Middle frontal gyrus (tissue), 1 donor: ENCODE measurements around the gene WDFY4.

Source experiments
- DNase-seq: peaks from one replicate; pipeline ENCODE4 v3.0.0-alpha.2; 2015; ENCODE audit warnings: low spot score; ENCODE audit errors: extremely low spot score

WDFY4 gene

DNA sequence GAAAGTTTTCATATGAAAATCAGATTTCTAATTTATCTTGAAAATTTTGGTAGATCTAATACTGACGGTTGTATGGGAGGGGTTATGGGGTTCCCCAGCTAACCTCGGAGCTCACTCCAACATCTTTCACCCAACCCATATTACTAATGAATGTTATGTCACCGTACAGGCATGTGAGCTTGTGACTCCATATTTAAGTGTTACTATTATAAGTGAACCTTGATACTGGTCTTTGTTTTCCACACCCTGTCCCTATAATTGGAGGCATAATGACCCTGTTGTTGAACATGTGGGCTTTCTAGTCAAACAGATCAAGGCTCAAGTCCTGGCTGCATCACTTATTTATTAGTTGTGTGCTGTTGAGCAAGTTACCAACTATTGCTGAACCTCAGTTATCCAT, 27.2 kb downstream of the WDFY4 start:
- DNase-seq = no peak

DNA sequence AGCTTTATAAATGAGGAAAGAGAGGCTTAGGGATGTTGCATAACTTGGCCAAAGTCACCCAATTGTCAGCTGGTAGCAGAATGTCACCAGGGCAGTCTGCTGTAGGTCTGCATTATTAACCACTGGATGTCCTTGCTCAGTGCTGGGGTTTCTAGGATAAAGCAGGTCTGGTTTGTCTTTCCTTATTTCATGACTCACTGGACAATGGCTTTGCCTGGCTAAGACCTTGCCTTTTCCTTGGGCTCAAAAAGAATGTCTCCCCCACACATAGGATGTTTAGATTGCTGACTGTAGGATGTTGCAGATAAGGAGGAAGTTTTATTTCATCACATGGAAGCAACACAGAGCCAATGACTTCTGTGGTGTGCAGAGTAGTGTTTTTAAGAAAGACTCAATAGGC, 29.4 kb downstream of the WDFY4 start:
- no peak for DNase-seq

DNA sequence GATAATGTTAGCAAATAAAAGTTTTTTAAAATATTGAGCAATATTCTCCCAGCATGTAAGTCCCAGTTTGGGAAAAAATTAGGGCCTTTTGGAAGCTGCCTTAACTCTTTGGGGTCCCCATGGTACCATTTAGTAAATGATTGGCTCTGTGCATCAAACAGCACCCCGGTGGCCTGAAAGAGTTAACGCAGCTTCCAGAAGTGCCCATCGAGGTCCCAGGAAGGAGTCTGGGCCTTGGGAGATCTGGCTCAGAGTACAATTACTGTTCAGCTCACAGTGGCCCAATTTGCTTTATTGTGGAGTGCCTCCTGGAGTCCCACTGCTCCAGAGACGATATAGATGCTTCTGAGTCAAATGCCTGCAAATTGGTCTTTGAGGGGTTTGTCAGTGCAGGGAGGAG, 31.7 kb downstream of the WDFY4 start:
- DNase-seq = no peak

DNA sequence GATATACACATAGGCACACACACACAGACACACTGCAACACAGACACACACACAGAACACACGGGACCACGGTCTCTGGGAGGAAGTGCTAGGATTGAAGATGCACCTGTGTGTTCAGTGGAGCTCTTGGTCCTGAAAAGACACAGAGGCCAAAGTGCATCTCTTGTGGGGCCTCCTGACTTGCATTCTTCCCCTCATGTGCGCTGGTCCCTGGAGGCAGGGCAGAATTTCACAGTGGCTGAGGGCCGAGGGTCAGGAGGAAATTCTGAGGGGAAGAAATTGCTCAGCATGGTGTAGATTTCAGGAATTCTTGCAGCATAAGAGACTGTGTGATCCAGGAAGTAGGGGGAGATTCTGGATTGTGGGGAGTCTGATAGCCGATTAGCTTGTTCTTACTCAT, 35.9 kb downstream of the WDFY4 start:
- DNase-seq = no peak

DNA sequence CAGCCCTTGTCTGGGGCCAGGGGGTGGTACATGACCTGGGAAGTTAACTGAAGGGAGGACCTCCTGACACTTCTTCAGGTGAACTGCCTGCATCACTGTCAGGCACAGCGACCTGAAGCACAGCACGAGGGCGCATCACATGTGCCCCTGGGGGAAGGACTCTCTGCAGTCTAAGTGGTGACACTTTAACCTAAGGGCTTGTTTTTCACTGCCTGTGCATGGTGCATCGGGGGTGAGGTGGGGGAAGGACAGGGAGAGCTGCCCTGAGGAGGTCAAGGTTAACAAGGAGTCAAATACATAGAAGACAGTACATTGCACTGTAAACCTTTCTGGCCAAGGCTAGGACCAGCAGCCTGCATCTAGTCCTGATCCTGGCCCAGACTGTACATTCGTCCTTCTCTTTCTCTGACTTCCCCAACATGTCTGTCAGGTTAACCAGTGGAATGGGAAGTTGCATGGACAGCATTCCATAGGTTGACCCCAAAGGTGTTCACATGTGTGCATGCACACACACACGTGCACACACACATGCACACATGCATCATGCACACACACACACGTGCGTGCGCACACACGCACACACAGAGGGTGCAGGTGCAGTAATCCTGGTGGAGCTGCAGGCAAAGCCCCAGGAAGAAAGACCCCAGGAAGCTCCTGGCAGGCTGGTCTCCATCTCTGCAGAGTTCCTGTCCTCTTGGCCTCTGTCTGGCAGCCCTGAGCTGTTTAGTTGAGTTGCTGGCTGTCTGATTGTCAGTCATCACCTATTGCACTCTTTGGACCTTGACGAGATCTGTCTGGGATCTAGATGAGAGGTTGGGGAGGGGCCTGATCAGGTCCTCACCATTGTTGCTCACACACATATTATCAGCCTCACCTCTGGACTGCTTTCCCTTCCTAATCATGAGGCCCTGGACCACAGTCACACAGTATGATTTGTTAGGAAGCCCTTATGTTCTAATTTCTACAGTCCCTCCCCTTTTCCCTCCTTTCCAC, 37.8 kb downstream of the WDFY4 start:
- DNase-seq = no peak

DNA sequence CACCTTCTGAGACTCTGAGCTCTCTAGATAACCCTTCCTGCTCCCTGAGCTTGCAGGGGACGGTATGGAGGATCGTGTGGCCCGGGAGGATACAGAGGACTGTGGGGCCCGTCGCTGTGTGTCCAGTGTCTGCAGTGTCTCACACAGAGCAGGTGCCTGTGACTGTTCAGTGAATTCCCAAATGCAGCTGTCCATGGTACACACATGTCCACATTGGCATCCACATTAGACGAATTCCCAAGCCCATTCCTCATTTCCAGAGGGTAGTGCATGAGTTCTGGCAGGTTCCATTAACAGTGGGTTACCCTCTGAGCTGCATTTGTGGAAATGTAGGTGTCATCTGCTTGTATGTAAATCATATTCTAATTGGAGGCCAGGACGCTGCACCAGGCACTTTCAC, 39.5 kb downstream of the WDFY4 start:
- DNase-seq = no peak

DNA sequence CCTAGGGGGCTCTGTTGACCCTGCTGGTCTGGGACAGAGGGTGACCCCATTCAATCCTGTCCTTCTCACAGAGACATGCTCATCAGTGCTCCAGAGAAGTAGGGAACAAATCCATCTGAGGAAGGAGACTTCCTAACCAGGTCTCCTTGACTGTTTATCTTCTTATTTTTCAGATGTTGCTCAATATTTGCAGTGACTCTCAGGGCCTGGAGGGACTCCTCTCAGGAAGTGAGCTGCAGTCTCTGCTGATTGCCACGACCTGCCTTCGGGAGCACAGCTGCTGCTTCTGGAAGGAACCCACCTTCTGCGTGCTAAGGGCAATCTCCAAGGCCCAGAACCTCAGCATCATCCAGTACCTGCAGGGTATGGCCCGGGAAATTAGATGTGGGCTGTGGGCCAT, 41.0 kb downstream of the WDFY4 start:
- no peak for DNase-seq

DNA sequence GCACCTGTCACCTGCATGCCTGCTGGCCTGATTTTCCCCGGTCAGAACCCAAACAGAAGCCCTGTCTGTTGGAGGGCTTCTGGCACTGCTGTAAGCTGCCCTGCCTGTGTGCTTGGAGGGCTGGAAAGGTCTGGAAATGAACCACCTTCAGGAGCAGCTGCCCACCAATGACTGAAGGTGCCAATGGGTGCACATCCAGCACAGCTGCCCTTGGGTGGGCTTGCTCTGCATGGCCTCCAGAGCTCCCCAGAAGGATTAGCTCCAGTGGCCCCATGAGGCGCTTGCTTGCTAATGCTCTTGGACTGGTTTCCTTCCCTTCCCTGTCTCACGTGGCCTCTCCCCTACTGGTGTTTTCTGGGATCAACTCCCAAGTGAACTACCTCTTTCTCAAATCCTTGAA, 43.2 kb downstream of the WDFY4 start:
- DNase-seq = no peak

DNA sequence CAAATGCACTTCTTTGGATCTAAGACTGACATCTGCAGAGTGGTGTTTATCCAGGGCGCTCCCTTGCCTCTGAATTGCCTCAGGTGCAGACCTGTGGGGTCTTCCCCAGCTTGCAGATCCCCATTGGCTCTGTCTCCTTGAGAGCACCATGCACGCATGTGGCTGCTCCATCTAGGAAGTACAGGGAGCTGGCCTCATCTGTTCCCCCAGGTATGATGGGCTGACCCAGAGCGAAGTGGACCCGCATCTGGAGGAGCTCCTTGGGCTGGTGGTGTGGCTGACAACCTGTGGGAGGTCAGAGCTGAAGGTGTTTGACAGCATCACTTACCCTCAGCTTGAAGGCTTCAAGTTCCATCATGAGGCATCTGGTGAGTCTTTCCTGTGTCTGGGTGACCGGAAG, 44.5 kb downstream of the WDFY4 start:
- DNase-seq = no peak

DNA sequence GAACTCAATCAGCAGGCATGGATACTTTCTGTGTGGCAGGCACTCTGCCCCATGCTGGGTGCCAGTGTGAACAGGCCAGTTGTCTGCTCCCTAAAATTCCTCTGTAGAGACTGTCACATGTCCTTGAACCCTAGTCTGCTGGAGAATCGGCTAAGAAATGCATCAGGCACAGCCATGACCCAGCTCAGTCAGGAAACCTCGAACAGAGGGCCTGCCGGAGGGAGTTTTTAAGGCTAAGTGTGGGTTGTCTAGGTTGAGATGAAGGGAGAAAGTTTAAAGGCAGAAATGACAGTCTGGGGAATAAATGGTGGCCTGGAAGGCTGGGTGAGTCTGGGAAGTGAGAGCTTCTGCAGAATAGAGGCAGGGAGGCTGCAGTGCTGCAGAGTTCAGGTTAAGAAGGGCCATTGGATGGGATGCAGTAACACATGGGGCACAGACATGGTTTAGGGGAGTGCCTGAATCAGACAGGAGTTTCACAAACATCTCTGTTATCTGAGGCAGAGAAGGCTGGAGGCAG, 45.3 kb downstream of the WDFY4 start:
- no peak for DNase-seq

DNA sequence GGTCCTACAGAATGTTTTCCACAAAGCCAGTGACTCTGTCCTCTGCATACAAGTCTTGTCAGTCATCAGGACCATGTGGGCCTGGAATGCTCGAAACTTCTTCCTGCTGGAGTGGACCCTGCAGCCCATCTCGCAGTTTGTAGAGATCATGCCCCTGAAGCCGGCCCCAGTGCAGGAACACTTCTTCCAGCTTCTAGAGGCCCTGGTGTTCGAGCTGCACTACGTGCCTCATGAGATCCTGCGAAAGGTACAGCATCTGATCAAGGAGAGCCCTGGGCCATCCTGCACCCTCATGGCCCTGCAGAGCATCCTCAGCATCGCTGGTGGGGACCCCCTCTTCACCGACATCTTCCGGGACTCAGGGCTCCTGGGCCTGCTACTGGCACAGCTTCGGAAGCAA, 46.5 kb downstream of the WDFY4 start:
- no peak for DNase-seq

DNA sequence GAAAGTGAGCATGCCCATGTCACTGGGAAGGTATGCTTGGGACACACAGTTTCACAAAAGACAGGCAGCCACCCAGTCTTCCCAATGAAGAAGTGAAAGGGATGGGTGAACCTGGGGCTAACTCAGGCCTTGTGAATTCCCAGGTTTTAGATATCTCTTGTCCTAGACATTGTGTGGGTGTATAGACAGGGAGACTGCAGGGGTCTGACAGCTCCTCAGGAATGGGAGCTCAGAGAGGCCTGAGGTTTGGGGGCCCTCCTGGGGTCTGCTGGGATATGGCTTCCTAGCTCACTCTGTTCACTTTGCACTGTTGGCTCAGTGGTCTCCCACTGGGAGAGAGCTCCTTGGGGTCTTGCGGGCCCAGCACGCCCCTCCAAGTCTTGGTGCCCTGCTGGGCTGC, 47.0 kb downstream of the WDFY4 start:
- no peak for DNase-seq

DNA sequence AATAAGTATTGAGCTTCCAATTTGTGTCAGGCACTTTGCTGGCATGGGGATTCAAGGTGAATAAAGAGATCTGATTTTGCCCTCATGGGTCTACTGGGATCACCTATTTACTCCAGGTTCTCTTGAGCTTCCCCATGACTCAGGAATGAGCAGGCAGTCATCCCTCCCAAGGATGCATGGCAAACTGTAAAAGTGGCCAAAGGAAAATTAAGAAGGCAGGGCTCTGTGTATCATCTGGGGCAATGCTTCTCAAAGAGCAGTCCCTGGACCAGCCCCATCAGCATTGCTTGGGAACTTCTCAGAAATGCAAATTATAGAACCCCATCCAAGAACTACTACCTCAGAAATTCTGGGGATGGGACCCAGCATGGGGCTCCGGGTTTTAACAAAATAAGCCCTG, 48.7 kb downstream of the WDFY4 start:
- DNase-seq = no peak

DNA sequence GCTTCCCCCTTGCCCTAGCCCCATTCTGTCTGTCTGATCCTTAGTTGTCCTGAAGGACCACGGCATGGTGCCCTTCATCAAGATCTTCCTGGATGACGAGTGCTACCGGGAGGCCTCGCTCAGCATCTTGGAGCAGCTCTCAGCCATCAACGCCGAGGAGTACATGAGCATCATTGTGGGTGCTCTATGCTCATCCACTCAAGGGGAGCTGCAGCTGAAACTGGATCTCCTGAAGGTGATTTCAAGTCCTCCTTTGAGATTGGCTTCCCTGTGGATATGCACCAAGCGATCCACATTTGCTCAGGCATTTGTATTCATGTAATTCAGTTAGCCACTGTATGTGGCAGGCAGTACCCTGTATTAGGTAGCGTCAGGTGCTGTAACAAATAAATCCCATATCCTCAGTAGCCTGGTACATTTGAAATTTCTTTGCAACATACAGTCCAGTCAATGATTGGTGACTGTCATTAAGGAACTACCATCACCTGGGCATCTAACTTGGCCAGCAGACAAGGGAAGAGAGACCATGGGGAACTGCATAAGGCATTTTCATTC, 51.2 kb downstream of the WDFY4 start:
- DNase-seq = no peak

DNA sequence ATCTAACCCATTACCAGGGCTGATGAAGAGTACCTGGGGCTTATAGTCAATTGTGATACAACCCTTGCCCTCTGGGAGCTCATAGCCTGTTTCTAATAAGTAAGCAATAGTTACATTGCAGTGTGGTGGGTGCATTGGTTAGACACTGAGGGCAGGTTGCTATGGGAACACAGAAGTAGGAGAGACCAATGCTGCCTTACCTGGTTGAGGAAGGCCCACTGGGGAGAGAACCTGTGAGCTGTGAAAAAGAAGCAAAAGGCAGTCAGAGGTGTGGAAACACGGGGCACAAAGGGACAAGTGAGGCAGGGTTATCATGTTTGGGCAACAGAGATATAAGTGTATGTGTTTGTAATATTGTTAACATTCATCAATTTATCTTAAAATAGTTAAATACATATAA, 51.9 kb downstream of the WDFY4 start:
- DNase-seq = no peak

DNA sequence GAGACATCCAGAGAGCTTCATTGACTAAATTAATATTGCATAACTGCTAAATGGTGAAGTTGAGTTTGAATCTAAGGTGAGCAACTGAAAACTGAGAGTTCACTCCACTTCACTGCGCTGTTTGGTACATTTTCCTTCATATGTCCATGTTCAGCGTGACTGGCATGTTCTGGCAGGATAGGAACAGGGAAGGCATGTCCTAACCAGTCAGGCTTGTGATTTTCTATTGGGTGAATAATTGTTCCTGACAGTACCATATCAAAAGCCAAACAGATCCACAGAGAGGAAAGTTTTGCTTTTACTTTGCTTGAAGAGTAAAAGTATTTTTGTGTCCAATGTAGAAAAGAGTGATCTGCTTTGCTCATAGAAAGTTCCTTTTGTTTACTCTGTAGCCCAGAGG, 53.2 kb downstream of the WDFY4 start:
- DNase-seq = no peak

DNA sequence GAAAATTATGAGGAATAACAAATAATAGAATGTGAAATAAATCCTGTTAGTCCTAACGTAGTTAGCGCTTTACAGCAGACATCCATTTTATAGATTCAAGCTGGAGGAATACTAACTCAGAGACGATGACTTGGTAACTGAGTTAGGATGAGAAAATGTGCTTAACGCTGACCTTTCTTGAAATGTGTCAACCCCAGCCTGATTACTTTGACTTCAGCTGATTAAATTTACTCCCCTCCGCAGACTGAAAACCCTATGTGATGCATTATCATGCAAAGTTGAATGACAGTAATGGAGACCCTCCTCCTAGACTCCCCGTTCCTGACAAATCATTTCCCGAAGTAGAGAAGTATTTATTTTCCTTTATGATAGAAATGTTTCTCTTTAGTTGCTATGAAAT, 54.5 kb downstream of the WDFY4 start:
- no peak for DNase-seq

DNA sequence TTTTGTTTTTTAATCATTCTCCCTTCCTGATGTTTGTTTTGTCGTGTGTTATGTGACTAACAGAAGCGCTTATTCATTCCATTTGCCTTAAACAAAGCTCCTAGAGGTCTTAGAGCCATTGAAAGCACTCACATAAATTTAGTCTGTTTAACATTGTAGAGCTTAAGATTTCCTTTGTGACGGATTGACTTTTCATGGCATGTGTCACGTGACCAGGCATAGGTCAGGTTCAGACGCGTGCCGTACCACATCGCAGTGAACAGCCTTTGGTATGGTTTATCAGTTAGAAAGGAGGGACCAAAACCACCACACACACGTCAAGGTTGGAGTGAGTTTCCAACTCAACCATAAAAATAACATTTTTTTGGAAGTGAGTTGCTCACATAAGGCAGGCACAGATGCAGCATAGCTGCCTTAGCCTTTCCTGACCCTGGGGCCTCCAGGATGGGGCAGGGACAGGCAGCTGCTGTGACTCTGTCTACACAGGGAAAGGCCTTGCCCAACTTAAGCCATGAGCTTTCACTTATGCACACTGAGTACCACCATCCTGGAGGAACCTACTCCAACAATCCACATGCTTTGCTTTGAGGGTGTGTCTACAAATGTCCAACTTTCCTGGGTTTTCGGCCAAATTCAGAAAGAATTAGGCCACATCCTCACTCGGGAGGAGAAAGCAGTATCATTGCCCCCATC, 55.5 kb downstream of the WDFY4 start:
- DNase-seq = no peak

DNA sequence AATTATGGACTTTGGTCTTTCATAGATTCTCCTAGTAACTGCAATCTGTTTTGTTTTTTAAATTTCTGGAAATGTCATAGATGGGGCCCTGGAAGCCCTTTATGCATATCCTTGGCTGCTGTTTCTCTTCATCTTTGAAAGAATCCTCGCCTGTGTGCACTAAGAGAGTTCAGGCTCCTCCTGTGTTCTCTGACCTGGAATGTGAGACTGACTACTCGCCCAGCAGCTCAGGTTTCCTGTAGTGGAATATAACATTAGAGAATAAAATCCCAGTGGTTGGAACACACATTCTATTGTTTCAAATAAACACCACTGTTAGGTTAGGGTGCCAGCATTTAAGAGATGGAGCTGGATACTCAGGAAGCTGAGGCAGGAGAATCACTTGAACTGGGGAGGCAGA, 56.3 kb downstream of the WDFY4 start:
- no peak for DNase-seq

DNA sequence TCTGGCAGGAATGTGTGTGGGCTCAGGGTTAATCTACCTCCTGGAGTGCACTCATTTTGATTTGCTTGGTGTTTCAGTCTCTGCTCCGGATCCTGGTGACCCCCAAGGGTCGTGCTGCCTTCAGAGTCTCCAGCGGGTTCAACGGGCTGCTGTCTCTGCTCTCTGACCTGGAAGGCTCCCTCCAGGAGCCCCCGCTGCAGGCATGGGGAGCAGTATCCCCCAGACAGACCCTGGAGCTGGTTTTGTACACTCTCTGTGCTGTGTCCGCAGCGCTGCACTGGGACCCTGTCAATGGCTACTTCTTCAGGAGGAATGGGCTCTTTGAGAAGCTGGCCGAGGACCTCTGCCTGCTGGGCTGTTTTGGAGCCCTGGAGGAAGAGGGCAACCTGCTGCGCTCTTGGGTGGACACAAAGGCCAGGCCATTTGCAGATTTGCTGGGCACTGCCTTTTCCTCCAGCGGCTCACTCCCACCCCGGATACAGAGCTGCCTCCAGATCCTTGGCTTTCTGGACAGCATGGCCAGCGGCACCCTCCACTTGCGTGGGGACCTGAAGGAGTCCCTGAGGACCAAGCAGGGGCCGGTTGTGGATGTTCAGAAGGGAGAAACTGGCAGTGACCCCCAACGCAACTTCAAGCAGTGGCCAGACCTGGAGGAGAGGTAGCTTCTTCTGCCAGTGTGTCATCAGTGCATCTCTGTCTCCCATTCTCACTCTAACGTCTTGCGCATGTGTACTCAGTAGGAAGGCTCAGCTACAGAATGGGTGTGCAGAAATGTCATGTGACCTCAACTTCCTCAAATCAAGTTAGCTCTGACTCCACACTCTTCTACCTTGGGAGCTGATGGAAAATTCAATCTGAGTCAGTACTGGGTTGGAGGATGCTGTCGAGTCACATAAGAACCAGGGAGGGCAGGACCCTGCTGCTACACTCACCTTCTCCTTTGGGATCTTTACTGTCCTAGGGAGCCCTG, 58.5 kb downstream of the WDFY4 start:
- DNase-seq = no peak

DNA sequence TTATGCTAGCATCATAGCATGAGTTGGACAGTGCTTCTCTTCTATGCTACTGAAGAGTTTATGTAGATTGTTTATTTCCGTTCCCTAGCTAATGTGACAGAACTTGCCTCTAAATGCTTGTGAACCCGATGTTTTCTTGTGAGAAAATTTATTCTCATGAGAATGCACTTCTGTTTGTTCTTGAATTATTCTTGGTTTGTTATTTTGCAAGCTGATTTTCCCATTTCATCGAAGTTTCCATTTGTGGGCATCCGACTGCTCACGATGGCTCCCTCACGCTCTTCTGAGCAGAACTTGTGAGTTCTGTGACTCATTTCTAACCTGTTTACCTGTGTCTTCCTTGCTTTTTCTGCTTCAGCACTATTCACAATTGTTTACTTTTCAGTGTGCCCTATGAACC, 59.9 kb downstream of the WDFY4 start:
- no peak for DNase-seq
